Natural killer cell (primary cell): Measurements from ENCODE around the gene SEL1L. TPM values are rescaled to one million over a fixed set of nuclear protein-coding genes. Genes with fewer than 3 reads are reported as not detected.

Experiments used
- ATAC-seq, 3 donors: fragments of 150-1000 bp in 2 of 3; fragments of 200-7000 bp in 1 of 3; cut with Tn5 transposase; 1 replicate in 1 of 3; 2 replicates in 2 of 3; pipeline ENCODE4 v1.10.0; 2021; ENCODE audit warnings: mild to moderate bottlenecking in 2 of 3, moderate library complexity in 2 of 3
- DNase-seq, 2 donors: peaks; one replicate each; pipeline versions ENCODE4 v3.0.0 to v3.0.0-alpha.2; 2013 to 2021; ENCODE audit warnings: mixed read lengths in 1 of 2
- H3K27ac ChIP-seq: one replicate; pipeline ENCODE4 v1.5.1; 2013; ENCODE audit warnings: mild to moderate bottlenecking, low read length
- H3K27me3 ChIP-seq: one replicate; pipeline ENCODE4 v1.6.1; 2013; ENCODE audit warnings: low read length; ENCODE audit not compliant: control insufficient read depth, insufficient read depth
- H3K36me3 ChIP-seq: one replicate; pipeline ENCODE4 v1.6.1; 2013; ENCODE audit warnings: low read length; ENCODE audit not compliant: control insufficient read depth, insufficient read depth
- H3K4me1 ChIP-seq: one replicate; pipeline ENCODE4 v1.6.1; 2013; ENCODE audit warnings: low read length; ENCODE audit not compliant: control insufficient read depth, insufficient read depth
- H3K4me3 ChIP-seq: one replicate; pipeline ENCODE4 v1.5.1; 2013; ENCODE audit warnings: low read length
- H3K9me3 ChIP-seq: one replicate; pipeline ENCODE4 v1.6.1; 2013; ENCODE audit warnings: low read length; ENCODE audit not compliant: control insufficient read depth, insufficient read depth
- H3K27ac Mint-ChIP-seq, 2 donors: one replicate each; pipeline ENCODE4 v1.8.0; 2022; ENCODE audit warnings: mild to moderate bottlenecking in 2 of 2, mixed read lengths in 2 of 2, moderate library complexity in 1 of 2
- H3K27me3 Mint-ChIP-seq, 2 donors: one replicate each; pipeline ENCODE4 v1.8.0; 2022; ENCODE audit warnings: low read depth in 2 of 2, mixed read lengths in 2 of 2
- H3K36me3 Mint-ChIP-seq: one replicate; pipeline ENCODE4 v1.8.0; 2022; ENCODE audit warnings: mixed read lengths
- H3K4me1 Mint-ChIP-seq, 2 donors: one replicate each; pipeline ENCODE4 v1.8.0; 2022; ENCODE audit warnings: mixed read lengths in 2 of 2
- H3K4me3 Mint-ChIP-seq: one replicate; pipeline ENCODE4 v1.8.0; 2022; ENCODE audit warnings: mild to moderate bottlenecking, moderate library complexity, mixed read lengths
- H3K9me3 Mint-ChIP-seq, 2 donors: one replicate each; pipeline ENCODE4 v1.8.0; 2022; ENCODE audit warnings: mixed read lengths in 2 of 2
- WGBS: methylation state at CpG from one replicate; pipeline ENCODE4 v1.1.7; 2013; ENCODE audit warnings: missing lambda C conversion rate; ENCODE audit not compliant: insufficient coverage; 5-methylcytosine and 5-hydroxymethylcytosine counted together
- intact Hi-C: fragments of 100-400 bp; cut with micrococcal nuclease; formaldehyde crosslinking; loops from one replicate; pipeline ENCODE4 v1.14.2; 2022
- total RNA-seq, 4 donors: library from RNA; stranded (reverse); fragments of 120-200 nt in 1 of 4; gene quantifications; one replicate each; pipeline versions ENCODE4 v1.2.3 to v1.2.4, GENCODE V29; 2013 to 2022
- TF ChIP-seq, protein P1 (sequence below): fragments of 200-600 bp; IDR thresholded peaks from one replicate; pipeline ENCODE4 v1.8.0; 2022; ENCODE audit warnings: antibody characterized with exemption

Gene SEL1L
- total RNA-seq, 3 donors from 2014 or later (not counting 1 experiment from before 2014, with no cell fraction given), result 55.0 to 93.0 (median 77.0) TPM

GRCh38 chr14:81446279-81447007 is 87.2 kb downstream of the SEL1L start:
- Mint-ChIP-seq H3K27ac (no peak overlapping the region), H3K27me3 (peaks cover 22 to 29% of the 10 kb centered on the region in 2 donors), H3K4me1 (no peaks in the 10 kb centered on the region), H3K36me3 (no peaks in the 10 kb centered on the region), H3K9me3 (no peaks in the 10 kb centered on the region), H3K4me3 (no peak overlapping the region)
- no peaks in the 10 kb centered on the region for H3K27me3 ChIP-seq
- no peak overlapping the region for H3K27ac ChIP-seq
- H3K4me3 ChIP-seq, result no peak overlapping the region
- ATAC-seq (no peak), DNase-seq (no peak)
- WGBS, result 91% methylated on average over 8 of the region's 9 CpGs
- H3K36me3 ChIP-seq, result no peaks in the 10 kb centered on the region
- intact Hi-C loops, result no loop called here
- H3K4me1 ChIP-seq, result no peaks in the 10 kb centered on the region
- TF ChIP-seq, protein P1, sequence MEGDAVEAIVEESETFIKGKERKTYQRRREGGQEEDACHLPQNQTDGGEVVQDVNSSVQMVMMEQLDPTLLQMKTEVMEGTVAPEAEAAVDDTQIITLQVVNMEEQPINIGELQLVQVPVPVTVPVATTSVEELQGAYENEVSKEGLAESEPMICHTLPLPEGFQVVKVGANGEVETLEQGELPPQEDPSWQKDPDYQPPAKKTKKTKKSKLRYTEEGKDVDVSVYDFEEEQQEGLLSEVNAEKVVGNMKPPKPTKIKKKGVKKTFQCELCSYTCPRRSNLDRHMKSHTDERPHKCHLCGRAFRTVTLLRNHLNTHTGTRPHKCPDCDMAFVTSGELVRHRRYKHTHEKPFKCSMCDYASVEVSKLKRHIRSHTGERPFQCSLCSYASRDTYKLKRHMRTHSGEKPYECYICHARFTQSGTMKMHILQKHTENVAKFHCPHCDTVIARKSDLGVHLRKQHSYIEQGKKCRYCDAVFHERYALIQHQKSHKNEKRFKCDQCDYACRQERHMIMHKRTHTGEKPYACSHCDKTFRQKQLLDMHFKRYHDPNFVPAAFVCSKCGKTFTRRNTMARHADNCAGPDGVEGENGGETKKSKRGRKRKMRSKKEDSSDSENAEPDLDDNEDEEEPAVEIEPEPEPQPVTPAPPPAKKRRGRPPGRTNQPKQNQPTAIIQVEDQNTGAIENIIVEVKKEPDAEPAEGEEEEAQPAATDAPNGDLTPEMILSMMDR, result no peak
- H3K9me3 ChIP-seq, result no peaks in the 10 kb centered on the region

DNA sequence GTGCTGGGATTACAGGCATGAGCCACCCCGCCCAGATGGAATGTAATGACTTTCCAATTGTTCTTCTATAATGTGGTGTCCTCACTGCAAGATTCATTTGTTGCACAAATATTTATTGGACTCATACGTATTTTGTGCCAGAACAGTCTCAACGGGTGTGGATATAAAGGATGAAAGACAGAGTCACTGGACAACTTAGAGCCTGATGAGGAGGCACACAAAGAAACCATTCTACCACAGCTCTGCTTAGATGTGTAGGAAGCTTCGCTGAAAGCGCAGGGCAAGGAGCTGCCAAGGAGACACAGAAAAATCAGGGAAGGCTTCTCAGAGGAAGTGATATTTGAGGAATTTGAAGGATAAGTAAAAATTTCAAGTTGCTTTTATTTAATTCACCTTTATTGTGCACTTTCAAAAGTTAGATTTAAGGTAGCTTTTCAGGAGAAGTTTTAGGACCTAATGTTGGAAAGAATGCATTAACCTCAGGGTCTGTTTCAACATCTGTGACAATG is 92.0 kb downstream of the SEL1L start:
- TF ChIP-seq, protein P1, result no peak
- no peak overlapping the region for H3K27ac ChIP-seq
- no peaks in the 10 kb centered on the region for H3K9me3 ChIP-seq
- ATAC-seq (no peak), DNase-seq (no peak)
- no peaks in the 10 kb centered on the region for H3K36me3 Mint-ChIP-seq
- intact Hi-C loops, result no loop called here
- H3K4me3 ChIP-seq, result no peak overlapping the region
- peaks cover 2% of the 10 kb centered on the region for H3K4me1 ChIP-seq
- peaks cover 37 to 51% of the 10 kb centered on the region in 2 donors for H3K27me3 Mint-ChIP-seq
- peaks cover 4 to 8% of the 10 kb centered on the region in 2 donors for H3K4me1 Mint-ChIP-seq
- H3K36me3 ChIP-seq, result no peaks in the 10 kb centered on the region
- no peak overlapping the region for H3K27ac Mint-ChIP-seq
- 92% methylated on average over 5 of the region's 5 CpGs for WGBS
- no peaks in the 10 kb centered on the region for H3K9me3 Mint-ChIP-seq
- no peak overlapping the region for H3K4me3 Mint-ChIP-seq
- peaks cover 13% of the 10 kb centered on the region for H3K27me3 ChIP-seq

DNA sequence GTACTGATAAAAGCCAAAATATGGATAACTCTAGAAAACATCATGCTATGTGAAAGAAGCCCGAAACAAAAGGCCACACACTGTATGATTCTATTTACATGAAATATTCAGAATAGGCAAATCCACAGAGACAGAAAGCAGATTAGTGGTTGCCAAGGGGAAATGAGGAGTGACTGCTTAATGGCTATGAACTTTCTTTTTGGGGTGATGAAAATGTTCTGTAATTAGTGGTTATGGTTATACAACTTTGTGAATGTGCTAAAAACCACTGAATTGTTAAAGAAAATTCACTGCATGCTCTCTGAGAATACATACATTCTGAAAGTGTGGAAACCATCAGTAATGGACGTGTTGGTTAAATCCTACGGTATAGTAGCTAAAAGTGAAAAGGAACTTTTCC is 93.6 kb downstream of the SEL1L start:
- peaks cover 10 to 17% of the 10 kb centered on the region in 2 donors for H3K4me1 Mint-ChIP-seq
- Histone ChIP-seq H3K4me1 (peaks cover 15% of the 10 kb centered on the region), H3K27ac (no peak overlapping the region), H3K4me3 (no peak overlapping the region), H3K9me3 (no peaks in the 10 kb centered on the region), H3K27me3 (peaks cover 24% of the 10 kb centered on the region), H3K36me3 (no peaks in the 10 kb centered on the region)
- ATAC-seq (no peak), DNase-seq (no peak)
- H3K9me3 Mint-ChIP-seq, result no peaks in the 10 kb centered on the region
- peaks cover 44 to 57% of the 10 kb centered on the region in 2 donors for H3K27me3 Mint-ChIP-seq
- 38% methylated on average over 2 of the region's 3 CpGs for WGBS
- TF ChIP-seq, protein P1, result no peak
- intact Hi-C loops, result no loop called here
- H3K27ac Mint-ChIP-seq, result no peak overlapping the region
- H3K4me3 Mint-ChIP-seq, result no peak overlapping the region
- no peaks in the 10 kb centered on the region for H3K36me3 Mint-ChIP-seq
